HFFc6 (cell line): ENCODE measurements around the gene RHBDL1. TPM values are rescaled to one million over a fixed set of nuclear protein-coding genes. Genes with fewer than 3 reads are reported as not detected.

ENCODE experiments used
- DNase-seq: peaks from one replicate; pipeline ENCODE4 v3.0.0-alpha.2; 2018
- H3K27ac Mint-ChIP-seq: 2 replicates; pipeline ENCODE4 v1.8.0; 2020; ENCODE audit warnings: mild to moderate bottlenecking, mixed read lengths
- H3K27me3 Mint-ChIP-seq: 2 replicates; pipeline ENCODE4 v1.8.0; 2021; ENCODE audit warnings: mild to moderate bottlenecking, moderate library complexity, mixed read lengths; ENCODE audit not compliant: insufficient read depth
- H3K36me3 Mint-ChIP-seq: 2 replicates; pipeline ENCODE4 v1.8.0; 2021; ENCODE audit warnings: low read depth, mixed read lengths
- H3K4me1 Mint-ChIP-seq: 2 replicates; pipeline ENCODE4 v1.8.0; 2020; ENCODE audit warnings: low read depth, mixed read lengths
- H3K4me3 Mint-ChIP-seq: 2 replicates; pipeline ENCODE4 v1.8.0; 2020; ENCODE audit warnings: mild to moderate bottlenecking, moderate library complexity, mixed read lengths
- H3K9me3 Mint-ChIP-seq: 2 replicates; pipeline ENCODE4 v1.8.0; 2020; ENCODE audit warnings: mild to moderate bottlenecking, mixed read lengths
- CTCF ChIP-seq: fragments of 200-600 bp; sonication (generic); IDR thresholded peaks from 2 replicates; pipeline ENCODE4 v1.5.0; 2021; ENCODE audit warnings: antibody characterized with exemption, mild to moderate bottlenecking
- total RNA-seq, 6 experiments: library from RNA; stranded (reverse); fragmentation: NEBNext Ultra II Directional; extraction: Animal tissue kit (Norgen Biotek cat#: 25700); gene quantifications; 2 replicates in 1 of 6; 3 replicates in 5 of 6; pipeline ENCODE4 v1.2.3, GENCODE V29; 2021

Gene RHBDL1
- total RNA-seq, 6 experiments from 2014 or later, result 1.4 to 2.3 (median 1.7) TPM

DNA sequence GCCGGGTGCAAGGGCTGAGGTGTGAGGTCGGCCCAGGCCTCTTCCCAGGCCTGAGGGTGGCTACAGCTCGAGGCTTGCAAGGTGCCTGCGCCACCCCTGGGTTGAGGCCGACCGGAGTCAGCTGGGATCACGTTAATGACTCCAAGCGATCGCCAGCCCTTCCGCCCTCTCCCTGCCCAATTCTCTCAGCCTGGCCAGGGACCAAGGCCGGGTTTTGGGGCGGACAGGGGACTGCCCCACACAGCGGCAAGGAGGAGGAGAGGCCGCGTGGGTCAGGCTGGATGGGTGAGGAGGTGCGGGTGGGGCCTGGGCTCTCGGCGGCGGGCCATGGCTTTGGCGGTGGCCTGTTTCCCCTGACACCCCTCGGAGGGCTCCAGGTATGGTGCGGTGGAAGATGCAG lies 17.9 kb downstream of the RHBDL1 start:
- Mint-ChIP-seq H3K27me3 (peaks cover 27% of the 10 kb centered on the region), H3K27ac (no peak overlapping the region), H3K4me1 (peaks cover 11% of the 10 kb centered on the region; the same call in 1 of the 2 replicates), H3K9me3 (no peaks in the 10 kb centered on the region), H3K4me3 (no peak overlapping the region), H3K36me3 (no peaks in the 10 kb centered on the region)
- DNase-seq, result no peak
- no peak for TF ChIP-seq CTCF

- Mint-ChIP-seq H3K4me1 (peaks cover 11% of the 10 kb centered on the region; the same call in 1 of the 2 replicates), H3K27me3 (peaks cover 30% of the 10 kb centered on the region), H3K36me3 (no peaks in the 10 kb centered on the region), H3K27ac (no peak overlapping the region), H3K4me3 (no peak overlapping the region), H3K9me3 (no peaks in the 10 kb centered on the region)
- TF ChIP-seq CTCF, result no peak
- no peak for DNase-seq
These were observed 18.3 kb downstream of the RHBDL1 start for GRCh38 chr16:693766-694165.

DNA sequence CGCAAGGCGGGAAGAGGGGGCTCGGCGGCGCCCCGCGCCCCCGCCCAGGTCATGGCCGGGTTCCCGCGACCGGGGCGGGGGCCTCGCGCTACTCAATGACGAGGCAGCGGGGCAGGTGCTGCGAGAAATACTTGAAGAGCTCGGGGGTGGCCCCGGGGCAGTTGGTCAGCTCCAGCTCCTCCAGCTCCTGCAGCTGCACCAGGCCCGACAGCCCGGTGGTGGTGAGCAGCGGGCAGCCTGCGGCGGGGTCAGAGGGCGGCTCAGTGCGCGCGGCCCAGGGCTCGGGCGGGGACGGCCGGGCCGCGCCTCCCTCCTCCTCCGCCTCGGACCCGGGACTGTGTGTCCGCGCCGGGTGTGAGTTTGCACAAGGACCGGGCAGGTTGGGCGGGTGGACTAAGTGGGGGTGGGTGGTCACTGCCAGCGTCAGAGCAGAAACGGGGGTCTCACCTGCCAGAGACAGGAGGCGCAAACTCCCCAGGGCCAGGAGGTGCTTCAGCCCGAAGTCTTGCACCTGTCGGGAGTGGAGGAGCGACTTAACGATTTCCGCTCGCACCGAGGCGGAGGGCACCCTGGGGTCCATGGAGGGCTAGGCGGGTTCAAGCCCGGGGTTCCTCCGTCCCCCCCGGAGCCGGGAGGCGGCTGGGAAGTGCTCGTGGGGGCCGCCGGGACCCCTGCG lies 18.9 kb downstream of the RHBDL1 start:
- no peaks in the 10 kb centered on the region for H3K36me3 Mint-ChIP-seq
- no peak overlapping the region for H3K4me3 Mint-ChIP-seq
- no peaks in the 10 kb centered on the region for H3K9me3 Mint-ChIP-seq
- no peak overlapping the region for H3K27ac Mint-ChIP-seq
- DNase-seq, result no peak
- peaks cover 30% of the 10 kb centered on the region for H3K27me3 Mint-ChIP-seq
- H3K4me1 Mint-ChIP-seq, result peaks cover 9% of the 10 kb centered on the region; the same call in 1 of the 2 replicates
- TF ChIP-seq CTCF, result no peak

- no peak for TF ChIP-seq CTCF
- DNase-seq, result no peak
- Mint-ChIP-seq H3K9me3 (no peaks in the 10 kb centered on the region), H3K4me1 (0 out of 2 replicates have a peak, but pooled peaks cover 6% of the 10 kb centered on the region), H3K27ac (no peak overlapping the region), H3K36me3 (no peaks in the 10 kb centered on the region), H3K27me3 (peaks cover 27% of the 10 kb centered on the region), H3K4me3 (no peak overlapping the region)
These were observed 19.4 kb downstream of the RHBDL1 start for GRCh38 chr16:694863-695354.

DNA sequence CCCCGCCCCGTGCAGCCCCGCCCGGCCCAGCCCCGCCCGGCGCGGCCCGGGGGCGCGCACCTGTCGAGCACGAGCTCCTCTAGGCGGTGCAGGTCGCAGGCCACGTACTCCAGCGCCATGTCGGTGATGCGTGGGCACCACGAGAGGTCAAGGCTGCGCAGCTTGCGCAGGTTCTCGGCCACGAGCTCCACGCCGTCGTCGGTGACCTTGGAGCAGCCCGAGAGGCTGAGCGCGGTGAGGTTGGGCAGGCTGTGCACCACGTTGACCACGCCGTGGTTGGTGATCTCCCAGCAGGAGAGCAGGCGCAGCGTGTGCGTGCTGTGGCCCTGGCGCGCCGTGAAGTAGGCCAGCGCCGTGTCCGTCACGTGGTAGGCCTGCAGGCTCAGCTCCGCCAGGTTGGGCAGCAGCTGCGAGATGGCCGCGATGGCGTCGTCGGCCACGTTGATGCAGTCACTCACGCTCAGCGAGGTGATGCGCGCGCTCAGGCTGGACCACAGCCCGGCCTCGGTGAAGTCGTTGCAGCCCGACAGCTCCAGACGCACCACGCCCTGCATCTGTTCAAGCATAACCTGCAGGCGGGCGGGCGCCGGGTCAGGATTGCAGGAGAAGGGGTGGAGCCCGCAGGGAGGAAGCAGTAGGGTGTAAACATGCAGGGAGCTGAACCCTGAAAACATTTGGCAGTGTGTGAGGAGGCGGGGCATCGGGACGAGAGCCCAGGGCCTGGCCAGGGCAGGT lies 20.1 kb downstream of the RHBDL1 start:
- Mint-ChIP-seq H3K4me1 (0 out of 2 replicates have a peak, but pooled peaks cover 6% of the 10 kb centered on the region), H3K9me3 (no peaks in the 10 kb centered on the region), H3K36me3 (no peaks in the 10 kb centered on the region), H3K4me3 (no peak overlapping the region), H3K27me3 (peaks cover 27% of the 10 kb centered on the region), H3K27ac (no peak overlapping the region)
- TF ChIP-seq CTCF, result no peak
- no peak for DNase-seq
